NCI-H1436 treated with DMSO at 0.1 percent for 48 hours (cell line): ENCODE data around the gene DDHD1.
"Not testable (repeated sequence)": the region's sequence is repeated elsewhere in the genome, so short reads cannot be mapped to it uniquely, and the experiment has no call there.

Experiments
- DNase-seq: peaks from one replicate; lab custom pipeline; 2025; lab: John Stamatoyannopoulos, UW

DDHD1 gene

DNA sequence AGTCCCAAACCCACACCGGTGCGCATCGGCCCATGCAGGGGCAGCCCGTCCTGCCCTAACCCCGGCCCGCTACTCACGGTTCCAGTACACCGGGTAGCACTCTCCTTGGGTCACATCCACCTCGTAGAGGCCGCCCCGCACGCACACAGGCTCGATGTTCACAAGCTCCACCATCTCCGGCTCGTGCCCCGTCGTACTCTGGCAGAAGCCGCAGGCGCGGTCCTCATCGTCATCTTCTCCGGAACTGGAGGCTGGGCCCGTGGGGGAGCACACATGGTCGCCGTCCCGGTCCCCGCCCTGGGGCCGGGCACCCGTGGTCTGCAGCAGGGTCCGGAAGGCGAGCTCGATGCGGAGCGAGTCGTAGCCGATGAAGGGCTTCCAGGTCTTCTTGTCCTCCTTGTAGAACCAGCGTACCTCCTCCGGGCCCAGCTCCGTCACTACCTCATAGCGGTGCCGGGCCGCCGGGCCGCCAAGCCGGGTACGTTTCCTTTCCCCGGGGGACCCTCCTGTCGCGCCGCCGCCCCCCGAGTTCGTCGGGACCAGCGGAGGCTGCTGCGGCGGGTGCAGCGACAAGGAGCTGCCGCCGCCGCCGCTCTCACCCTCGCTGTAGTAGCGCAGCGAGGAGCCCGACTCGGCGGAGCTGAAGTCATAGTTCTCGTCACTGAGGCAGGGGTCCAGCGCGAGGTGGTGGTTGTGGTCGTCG, 788 bp downstream of the DDHD1 start:
- no peak for DNase-seq

- no peak for DNase-seq
Observed at GRCh38 chr14:53151523-53152183, 1.5 kb downstream of the DDHD1 start.

GRCh38 chr14:53149668-53150316, 3.3 kb downstream of the DDHD1 start:
- DNase-seq = no peak

- no peak for DNase-seq
Observed at GRCh38 chr14:53148671-53149070, 4.5 kb downstream of the DDHD1 start.

DNA sequence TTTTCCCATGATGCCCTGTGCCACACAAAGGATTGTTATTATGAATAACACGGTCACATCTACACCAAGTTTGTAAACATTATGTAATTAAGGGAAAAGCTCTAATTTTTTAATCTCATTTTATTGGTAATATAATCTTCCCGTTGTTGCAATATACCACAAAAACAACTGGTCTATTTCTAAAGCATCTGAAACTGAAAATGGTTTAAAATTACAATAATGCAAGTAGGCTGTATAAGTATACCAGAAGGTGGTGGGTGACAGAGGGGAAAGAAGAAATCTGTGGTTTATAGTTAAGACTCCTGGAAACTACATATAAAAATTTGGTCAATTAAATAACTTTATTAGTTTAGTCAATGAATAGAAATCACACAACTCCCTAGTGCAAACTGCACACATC, 5.2 kb downstream of the DDHD1 start:
- no peak for DNase-seq

DNA sequence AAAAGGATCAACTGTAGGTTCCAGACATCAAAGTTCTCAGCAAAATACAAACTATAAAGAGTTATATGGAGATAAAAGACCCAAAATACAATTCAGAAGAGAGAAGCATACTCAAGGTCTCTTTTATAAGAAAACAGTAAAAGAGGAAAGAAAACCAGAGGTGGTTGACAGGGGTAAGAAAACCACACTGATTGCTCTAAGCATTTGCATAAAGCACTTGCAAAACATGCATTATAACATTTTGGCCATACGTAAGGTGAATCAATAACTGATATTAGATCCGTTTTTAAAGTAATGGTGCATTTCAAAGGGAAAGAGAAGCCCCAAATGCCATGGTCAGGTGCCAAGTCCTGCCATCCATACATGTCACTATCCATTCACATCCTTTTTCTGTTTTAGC, 5.9 kb downstream of the DDHD1 start:
- DNase-seq = no peak

DNA sequence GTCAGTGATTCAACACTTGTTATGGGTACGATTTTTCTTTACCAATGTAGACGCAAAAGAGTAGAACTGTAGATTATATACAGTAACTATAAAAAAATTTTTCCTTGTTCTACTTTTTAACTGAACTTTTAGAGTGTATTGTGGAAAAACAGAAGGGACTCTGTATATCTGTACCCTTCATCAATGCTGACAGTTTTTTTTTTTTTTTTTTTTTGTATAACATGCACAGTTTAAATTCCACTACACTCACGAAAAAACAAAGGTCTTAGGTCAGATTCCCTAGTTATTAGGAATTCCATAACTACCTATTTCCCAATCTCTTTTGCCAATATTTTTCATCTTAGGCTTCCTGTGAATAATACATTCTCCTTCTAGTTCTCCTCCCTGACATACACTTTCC, 6.4 kb downstream of the DDHD1 start:
- no peak for DNase-seq

DNA sequence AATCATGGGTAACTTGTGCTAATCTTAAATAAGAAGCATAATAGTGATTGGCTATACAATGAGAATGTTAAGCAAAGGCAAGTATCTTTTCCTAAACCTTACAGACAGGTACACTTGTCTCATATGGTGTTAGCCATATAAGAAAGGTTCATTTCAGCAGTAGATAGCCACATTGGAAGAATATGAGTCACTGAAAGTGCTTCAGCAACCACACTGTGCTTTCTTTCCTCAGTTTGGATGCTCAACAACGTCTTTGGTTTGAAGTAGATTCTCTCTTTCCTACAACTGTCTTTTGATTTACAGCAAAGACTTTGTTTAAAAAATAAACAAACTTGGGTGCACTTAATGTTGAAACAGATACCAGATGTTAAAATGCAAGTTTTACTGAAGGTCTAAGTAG, 8.9 kb downstream of the DDHD1 start:
- no peak for DNase-seq

DNA sequence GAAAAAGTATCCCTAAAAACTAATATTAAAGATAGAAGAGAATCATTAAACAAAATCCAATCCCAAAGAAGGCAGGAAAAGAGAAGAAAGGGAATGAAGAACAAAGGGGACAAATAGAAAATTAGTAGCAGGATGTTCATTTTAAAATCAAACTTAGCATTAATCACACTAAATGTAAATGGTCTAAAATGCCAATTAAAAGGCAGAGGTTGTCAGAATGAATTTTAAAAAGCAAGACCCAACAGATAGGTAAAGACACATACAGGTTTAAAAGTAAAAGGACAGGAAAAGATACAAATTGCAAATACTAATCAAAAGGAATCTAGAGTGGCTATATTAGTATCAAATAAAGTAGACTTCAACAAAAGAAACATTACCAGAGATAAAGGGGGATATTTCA, 12.5 kb downstream of the DDHD1 start:
- DNase-seq = no peak

DNA sequence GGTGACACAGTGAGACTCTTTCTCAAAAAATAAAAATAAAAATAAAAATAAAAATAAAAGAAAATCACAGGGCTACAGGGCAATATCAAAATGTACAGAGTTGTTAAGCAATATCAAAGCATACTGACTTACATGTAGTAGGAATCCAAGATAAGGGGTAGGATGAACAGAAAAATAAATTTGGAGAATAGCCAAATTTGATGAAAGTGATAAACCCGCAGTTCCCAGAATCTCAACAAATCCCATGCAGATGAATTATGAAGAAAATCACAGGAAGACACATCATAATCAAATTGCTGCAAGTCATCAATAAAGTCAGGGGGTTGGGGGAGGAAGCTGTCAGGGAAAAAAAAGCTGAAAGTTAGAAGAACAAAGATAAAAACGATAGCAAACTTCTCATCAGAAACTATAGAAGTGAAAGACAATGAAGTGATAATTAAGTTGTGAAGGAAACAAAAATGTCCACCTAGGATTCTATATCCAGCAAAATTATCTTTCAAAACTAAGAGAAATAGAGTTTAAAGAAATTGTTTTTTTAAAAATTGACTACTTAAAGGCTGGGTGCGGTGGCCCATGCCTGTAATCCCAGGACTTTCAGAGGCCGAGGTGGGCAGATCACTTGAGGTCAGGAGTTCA, 15.4 kb downstream of the DDHD1 start:
- DNase-seq = no peak

GRCh38 chr14:53130491-53130890, 22.6 kb downstream of the DDHD1 start:
- DNase-seq = not testable (repeated sequence)

DNA sequence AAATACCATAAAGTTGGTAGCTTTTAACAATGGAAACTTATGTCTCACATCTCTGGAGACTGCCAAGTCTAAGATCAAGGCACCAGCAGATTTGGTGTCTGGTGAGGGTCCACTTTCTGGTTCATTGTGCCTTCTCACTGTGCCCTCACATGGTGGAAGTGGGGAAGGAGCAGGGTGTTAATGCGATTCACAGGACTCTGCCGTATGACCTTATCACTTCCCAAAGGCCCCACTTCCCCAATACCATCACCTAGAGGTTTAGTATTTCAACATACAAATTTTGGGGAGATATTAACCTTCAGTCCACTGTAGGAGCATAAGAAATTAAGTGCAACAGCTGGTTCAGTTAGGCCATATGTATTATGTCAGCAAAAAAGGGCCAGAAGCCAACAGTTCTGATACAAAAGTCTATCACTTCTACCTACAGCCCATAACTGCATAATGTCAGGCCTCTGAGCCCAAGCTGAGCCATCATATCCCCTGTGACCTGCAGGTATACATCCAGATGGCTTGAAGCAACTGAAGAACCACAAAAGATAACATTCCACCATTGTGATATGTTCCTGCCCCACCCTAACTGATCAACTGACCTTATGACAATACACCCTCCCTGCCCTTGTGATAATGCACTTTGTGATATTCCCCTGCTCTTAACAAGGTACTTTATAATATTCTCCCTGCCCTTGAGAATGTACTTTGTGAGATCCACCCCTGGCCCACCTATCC, 24.7 kb downstream of the DDHD1 start:
- DNase-seq = no peak

DNA sequence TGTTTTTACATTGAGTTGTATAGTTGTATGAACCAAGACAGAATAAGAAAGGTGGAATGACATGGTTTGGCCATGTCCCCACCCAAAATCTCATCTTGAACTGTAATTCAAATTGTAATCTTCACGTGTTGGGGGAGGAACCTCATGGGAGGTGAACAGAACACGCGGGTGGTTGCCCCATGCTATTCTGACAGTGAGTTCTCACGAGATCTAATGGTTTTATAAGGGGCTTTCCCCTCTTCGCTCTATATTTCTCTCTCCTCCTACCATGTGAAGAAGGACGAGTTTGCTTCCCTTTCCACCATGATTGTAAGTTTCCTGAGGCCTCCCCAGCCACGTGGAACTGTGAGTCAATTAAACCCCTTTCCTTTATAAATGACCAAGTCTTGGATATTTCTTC, 25.3 kb downstream of the DDHD1 start:
- DNase-seq = no peak

GRCh38 chr14:53127151-53127550, 26.0 kb downstream of the DDHD1 start:
- DNase-seq = no peak

- no peak for DNase-seq
Observed at GRCh38 chr14:53126731-53127130, 26.4 kb downstream of the DDHD1 start.

DNA sequence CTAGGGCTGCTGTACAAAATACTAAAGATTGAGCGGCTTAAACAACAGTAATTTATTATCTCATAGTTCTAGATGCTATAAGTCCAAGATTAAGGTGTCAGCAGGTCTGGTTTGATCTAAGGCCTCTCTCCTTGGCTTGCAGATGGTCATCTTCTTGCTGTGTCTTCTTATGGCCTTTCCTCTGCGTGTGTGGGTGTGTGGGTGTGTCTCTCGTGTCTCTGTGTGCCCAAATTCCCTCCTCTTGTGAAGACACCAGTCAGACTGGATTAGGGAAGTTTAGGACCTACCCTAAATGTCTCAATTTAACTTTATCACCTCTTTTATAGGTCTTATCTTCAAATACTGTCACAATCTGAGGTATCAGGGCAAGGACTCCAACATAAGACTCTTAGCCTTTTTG, 28.3 kb downstream of the DDHD1 start:
- no peak for DNase-seq

DNA sequence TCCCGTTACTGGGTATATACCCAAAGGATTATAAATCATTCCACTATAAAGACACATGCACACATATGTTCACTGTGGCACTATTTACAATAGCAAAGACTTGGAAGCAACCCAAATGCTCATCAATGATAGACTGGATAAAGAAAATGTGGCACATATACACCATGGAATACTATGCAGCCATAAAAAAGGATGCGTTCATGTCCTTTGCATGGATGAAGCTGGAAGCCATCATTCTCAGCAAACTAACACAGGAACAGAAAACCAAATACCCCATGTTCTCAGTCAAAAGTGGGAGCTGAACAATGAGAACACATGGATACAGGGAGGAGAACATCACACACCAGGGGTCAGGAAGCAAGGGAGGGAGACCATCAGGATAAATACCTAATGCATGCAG, 31.7 kb downstream of the DDHD1 start:
- DNase-seq = not testable (repeated sequence)

DNA sequence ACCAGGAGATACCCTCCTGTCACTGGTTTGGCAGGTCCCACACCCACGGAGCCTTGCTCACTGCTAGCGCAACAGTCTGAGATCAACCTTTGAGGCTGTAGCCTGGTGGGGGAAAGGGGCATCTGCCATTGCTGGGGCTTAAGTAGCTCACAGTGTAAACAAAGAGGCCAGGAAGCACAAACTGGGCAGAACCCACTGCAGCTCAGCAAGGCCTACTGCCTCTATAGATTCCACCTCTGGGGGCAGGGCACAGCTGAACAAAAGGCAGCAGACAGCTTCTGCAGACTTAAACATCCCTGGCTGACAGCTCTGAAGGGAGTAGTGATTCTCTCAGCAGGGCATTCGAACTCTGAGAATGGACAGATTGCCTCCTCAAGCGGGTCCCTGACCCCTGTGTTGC, 35.6 kb downstream of the DDHD1 start:
- not testable (repeated sequence) for DNase-seq

GRCh38 chr14:53113989-53114388, 39.1 kb downstream of the DDHD1 start:
- DNase-seq = no peak

- DNase-seq = no peak
Observed at GRCh38 chr14:53110096-53110495, 43.0 kb downstream of the DDHD1 start.

- no peak for DNase-seq
Observed at GRCh38 chr14:53109105-53110041, 43.8 kb downstream of the DDHD1 start.
